OCI-LY3 (cell line): ENCODE measurements around the gene GNAT3.

Experiments used
- H2AFZ ChIP-seq: fragments of 200-600, 300-600 bp; shearing (Covaris generic); 2 replicates; pipeline ENCODE4 v1.6.0; 2014; ENCODE audit warnings: antibody characterized with exemption, low read depth, low read length
- H3K27ac ChIP-seq: fragments of 200-600, 300-600 bp; sonication (generic); 2 replicates; pipeline ENCODE4 v1.5.1; 2014; ENCODE audit warnings: mild to moderate bottlenecking, low read length, moderate library complexity, mixed read lengths
- H3K27me3 ChIP-seq: fragments of 200-600, 300-600 bp; sonication (generic); 2 replicates; pipeline ENCODE4 v1.6.1; 2014; ENCODE audit warnings: low read depth, low read length, mixed read lengths
- H3K36me3 ChIP-seq: fragments of 200-600, 300-600 bp; sonication (generic); replicated peaks from 2 replicates; pipeline ENCODE3; 2014; ENCODE audit warnings: low read depth, low read length, mixed read lengths
- H3K4me1 ChIP-seq: fragments of 300-600, 200-600 bp; sonication (generic); 2 replicates; pipeline ENCODE4 v1.6.1; 2014; ENCODE audit warnings: low read length, mixed read lengths
- H3K4me2 ChIP-seq: fragments of 200-600, 300-600 bp; sonication (generic); 2 replicates; pipeline ENCODE4 v1.6.1; 2014; ENCODE audit warnings: low read length, mixed read lengths
- H3K4me3 ChIP-seq: fragments of 300-600, 200-600 bp; sonication (generic); 2 replicates; pipeline ENCODE4 v1.5.1; 2014; ENCODE audit warnings: antibody characterized with exemption, mild to moderate bottlenecking, low read length, moderate library complexity
- H3K79me2 ChIP-seq: fragments of 300-600, 200-600 bp; shearing (Covaris generic); 2 replicates; pipeline ENCODE4 v1.6.1; 2014; ENCODE audit warnings: mild to moderate bottlenecking, low read length, mixed read lengths
- H3K9ac ChIP-seq: fragments of 300-600, 200-600 bp; shearing (Covaris generic); 2 replicates; pipeline ENCODE4 v1.6.0; 2014; ENCODE audit warnings: mild to moderate bottlenecking, low read length, moderate library complexity
- H3K9me3 ChIP-seq: fragments of 200-600, 300-600 bp; shearing (Covaris generic); 2 replicates; pipeline ENCODE4 v1.6.1; 2014; ENCODE audit warnings: low read length, mixed read lengths; ENCODE audit not compliant: insufficient read depth
- H4K20me1 ChIP-seq: fragments of 200-600, 300-600 bp; sonication (generic); 2 replicates; pipeline ENCODE4 v1.6.1; 2016; ENCODE audit warnings: low read length, mixed read lengths; ENCODE audit not compliant: insufficient read depth
- EZH2phosphoT487 ChIP-seq: fragments of 200-600 bp; shearing (Covaris generic); IDR thresholded peaks from 2 replicates; pipeline ENCODE4 v1.6.1; 2018; ENCODE audit warnings: antibody characterized with exemption, mixed run types, low read depth
- TF ChIP-seq, protein P1 (sequence below): fragments of 200-600, 300-600 bp; sonication (generic); IDR thresholded peaks from 2 replicates; pipeline ENCODE4 v1.5.1; 2014; ENCODE audit warnings: antibody characterized with exemption, low read length, low read depth

Gene GNAT3

GRCh38 chr7:80491462-80491861 is 20.4 kb downstream of the GNAT3 start:
- H3K79me2 ChIP-seq, result no peaks in the 10 kb centered on the region
- TF ChIP-seq, protein P1, sequence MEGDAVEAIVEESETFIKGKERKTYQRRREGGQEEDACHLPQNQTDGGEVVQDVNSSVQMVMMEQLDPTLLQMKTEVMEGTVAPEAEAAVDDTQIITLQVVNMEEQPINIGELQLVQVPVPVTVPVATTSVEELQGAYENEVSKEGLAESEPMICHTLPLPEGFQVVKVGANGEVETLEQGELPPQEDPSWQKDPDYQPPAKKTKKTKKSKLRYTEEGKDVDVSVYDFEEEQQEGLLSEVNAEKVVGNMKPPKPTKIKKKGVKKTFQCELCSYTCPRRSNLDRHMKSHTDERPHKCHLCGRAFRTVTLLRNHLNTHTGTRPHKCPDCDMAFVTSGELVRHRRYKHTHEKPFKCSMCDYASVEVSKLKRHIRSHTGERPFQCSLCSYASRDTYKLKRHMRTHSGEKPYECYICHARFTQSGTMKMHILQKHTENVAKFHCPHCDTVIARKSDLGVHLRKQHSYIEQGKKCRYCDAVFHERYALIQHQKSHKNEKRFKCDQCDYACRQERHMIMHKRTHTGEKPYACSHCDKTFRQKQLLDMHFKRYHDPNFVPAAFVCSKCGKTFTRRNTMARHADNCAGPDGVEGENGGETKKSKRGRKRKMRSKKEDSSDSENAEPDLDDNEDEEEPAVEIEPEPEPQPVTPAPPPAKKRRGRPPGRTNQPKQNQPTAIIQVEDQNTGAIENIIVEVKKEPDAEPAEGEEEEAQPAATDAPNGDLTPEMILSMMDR, result no peak
- TF ChIP-seq EZH2phosphoT487, result no peak
- no peak overlapping the region for H2AFZ ChIP-seq
- no peaks in the 10 kb centered on the region for H3K27me3 ChIP-seq
- H3K36me3 ChIP-seq, result no peaks in the 10 kb centered on the region
- no peak overlapping the region for H3K4me3 ChIP-seq
- no peaks in the 10 kb centered on the region for H4K20me1 ChIP-seq
- no peak overlapping the region for H3K4me2 ChIP-seq
- no peak overlapping the region for H3K27ac ChIP-seq
- no peaks in the 10 kb centered on the region for H3K9me3 ChIP-seq
- H3K9ac ChIP-seq, result no peak overlapping the region
- H3K4me1 ChIP-seq, result no peaks in the 10 kb centered on the region

GRCh38 chr7:80488851-80489370 is 23.0 kb downstream of the GNAT3 start:
- Histone ChIP-seq H4K20me1 (no peaks in the 10 kb centered on the region), H3K36me3 (no peaks in the 10 kb centered on the region), H3K4me2 (no peak overlapping the region), H3K4me3 (no peak overlapping the region), H3K79me2 (no peaks in the 10 kb centered on the region), H3K9me3 (no peaks in the 10 kb centered on the region), H3K4me1 (no peaks in the 10 kb centered on the region), H3K27ac (no peak overlapping the region), H3K27me3 (no peaks in the 10 kb centered on the region), H2AFZ (no peak overlapping the region), H3K9ac (no peak overlapping the region)
- TF ChIP-seq, protein P1, result no peak
- no peak for TF ChIP-seq EZH2phosphoT487

DNA sequence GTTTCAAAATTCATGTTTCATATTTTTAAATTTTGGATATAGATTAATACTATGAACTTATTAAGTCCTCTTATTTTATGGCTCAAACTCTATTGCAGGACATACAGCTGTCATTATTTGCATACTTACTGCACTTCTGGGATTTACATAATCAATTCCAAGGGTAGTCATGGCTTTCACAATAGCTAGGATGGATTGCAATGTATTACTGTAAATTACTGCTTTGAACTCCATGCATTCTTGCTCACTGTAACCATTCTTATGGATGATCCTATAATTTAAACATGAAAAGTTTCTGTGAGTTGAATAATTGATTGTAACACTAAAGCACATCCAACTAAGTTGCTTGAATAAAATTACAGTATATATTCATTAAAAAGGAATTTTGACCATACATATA is 23.5 kb downstream of the GNAT3 start:
- H3K9me3 ChIP-seq, result no peaks in the 10 kb centered on the region
- H3K27me3 ChIP-seq, result no peaks in the 10 kb centered on the region
- H3K4me3 ChIP-seq, result no peak overlapping the region
- H3K9ac ChIP-seq, result no peak overlapping the region
- H3K4me1 ChIP-seq, result no peaks in the 10 kb centered on the region
- no peaks in the 10 kb centered on the region for H4K20me1 ChIP-seq
- no peak overlapping the region for H3K4me2 ChIP-seq
- no peak overlapping the region for H2AFZ ChIP-seq
- H3K79me2 ChIP-seq, result no peaks in the 10 kb centered on the region
- no peaks in the 10 kb centered on the region for H3K36me3 ChIP-seq
- TF ChIP-seq, protein P1, result no peak
- no peak for TF ChIP-seq EZH2phosphoT487
- H3K27ac ChIP-seq, result no peak overlapping the region

DNA sequence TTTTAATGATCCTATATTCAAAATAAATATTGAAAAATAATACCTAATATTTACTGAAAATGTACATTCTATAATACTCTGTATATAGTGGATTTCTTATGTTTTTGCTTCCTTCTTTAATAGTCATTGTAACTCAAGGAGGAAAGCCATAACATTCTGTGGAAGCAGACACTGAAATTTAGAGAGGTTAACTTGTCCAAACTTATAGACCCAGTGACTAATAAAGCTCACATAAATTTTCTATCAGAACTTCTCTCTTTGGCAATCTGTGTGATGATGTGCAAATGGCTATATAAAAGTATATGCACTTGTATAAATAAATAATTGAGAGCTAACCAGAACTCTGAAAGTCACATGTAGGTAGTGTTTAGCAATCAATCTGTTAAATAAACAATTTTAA is 26.1 kb downstream of the GNAT3 start:
- no peak overlapping the region for H2AFZ ChIP-seq
- no peak overlapping the region for H3K9ac ChIP-seq
- no peak overlapping the region for H3K4me3 ChIP-seq
- no peaks in the 10 kb centered on the region for H4K20me1 ChIP-seq
- H3K9me3 ChIP-seq, result no peaks in the 10 kb centered on the region
- H3K36me3 ChIP-seq, result no peaks in the 10 kb centered on the region
- no peaks in the 10 kb centered on the region for H3K79me2 ChIP-seq
- H3K4me2 ChIP-seq, result no peak overlapping the region
- no peak overlapping the region for H3K27ac ChIP-seq
- H3K27me3 ChIP-seq, result no peaks in the 10 kb centered on the region
- peaks cover 3% of the 10 kb centered on the region; the same call in 1 of the 2 replicates for H3K4me1 ChIP-seq
- TF ChIP-seq, protein P1, result no peak
- no peak for TF ChIP-seq EZH2phosphoT487
